ENCODE results near the gene CDKN2B-AS1.

CDKN2B-AS1 gene

DNA sequence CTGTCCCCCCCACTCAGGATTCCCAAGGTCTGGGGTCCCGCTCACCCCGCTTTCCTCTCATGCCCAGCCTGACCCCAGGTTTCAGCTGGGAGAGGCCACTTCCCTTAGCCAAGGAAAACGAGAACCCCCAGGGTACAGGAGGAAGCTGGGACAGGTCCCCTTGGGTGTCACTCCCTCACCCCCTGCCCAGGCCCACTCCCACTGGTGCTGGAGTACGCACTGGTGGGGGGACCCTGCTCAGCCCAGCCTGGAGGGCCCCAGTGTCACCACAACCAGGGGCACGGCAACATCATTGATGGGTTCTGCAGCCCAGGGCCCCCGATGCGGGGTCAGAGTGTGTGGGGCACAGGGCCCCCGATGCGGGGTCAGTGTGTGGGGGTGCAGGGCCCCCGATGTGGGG lies 159.5 kb downstream of the CDKN2B-AS1 start:
- DNase-seq (ENCODE audit: low read depth in 2 of 2) = no peak

DNA sequence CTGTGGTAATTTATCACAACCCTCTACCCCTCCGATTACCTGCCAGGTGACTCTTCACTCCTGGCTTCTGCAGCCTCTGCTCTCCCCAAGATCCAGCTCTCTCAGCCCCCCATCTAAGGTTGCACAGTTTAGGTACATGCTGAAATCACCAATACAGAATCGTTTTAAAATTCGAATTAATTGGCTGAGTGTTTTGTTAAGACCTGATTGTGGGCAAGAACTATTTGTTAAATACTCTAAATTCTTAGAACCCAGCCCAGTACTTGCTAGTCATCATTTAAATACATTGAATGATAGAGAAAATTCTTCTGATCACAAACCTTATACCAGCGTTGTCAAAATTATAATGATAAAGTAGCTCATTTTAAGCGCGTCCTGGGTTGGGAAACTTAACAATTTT lies 162.0 kb downstream of the CDKN2B-AS1 start:
- DNase-seq (ENCODE audit: low read depth in 2 of 2) = no peak

DNA sequence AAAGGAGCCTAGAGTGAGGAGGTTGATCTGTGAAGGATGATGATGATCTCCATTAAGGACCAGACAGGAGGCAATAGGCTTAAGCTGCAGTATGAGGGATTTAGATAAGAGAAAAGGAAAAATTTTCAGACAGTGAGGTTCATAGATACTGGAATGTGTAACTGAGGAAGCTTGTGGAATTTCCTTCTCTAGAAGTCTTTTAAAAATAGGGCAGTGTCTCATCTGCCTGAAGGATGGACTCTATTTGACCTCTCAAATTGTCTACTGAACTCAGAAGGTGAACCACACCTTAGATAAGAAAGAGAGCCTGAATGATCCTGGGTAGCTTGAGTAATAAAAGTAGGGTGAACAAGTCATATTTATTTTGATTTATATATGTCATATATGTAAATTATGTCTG lies 162.7 kb downstream of the CDKN2B-AS1 start:
- DNase-seq (ENCODE audit: low read depth in 2 of 2) = no peak

DNA sequence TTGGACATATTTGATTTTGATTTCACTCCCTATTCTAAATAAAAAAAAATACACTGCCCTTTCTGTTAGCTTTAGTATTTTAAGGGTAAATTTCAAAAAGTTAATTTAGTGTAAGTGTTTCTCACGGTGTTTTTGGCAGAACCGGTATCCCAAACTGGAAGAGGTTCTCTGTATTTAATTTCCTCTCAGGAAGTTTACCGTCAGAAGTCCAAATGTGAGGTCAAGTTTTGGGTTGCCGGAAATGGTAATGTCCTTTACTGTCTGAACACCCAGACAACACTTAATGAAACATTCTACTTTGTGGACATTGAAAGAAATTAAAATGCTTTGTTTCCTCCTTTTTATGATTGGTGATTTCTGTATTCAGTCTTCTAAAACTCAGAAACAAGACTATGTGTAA lies 163.2 kb downstream of the CDKN2B-AS1 start:
- no peak for DNase-seq (ENCODE audit: low read depth in 2 of 2)

DNA sequence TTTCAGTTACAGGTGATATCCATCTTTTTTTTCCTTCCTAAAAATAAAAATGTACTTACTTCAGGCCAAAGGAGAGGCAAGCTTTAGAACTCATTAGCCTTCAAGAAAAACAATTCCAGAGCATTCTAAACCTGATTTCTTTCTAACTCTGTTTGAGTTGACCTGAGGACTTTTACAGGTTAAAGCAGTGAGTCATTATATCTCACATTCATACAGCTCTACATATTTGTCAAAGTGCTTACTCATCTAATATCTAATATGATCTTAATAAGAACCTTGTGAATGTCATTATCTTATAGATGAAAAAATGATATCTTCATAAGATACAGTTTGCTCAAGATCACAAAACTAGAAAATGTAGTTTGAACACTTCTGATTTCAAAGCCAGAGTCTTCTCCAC lies 163.7 kb downstream of the CDKN2B-AS1 start:
- DNase-seq (ENCODE audit: low read depth in 2 of 2) = no peak

DNA sequence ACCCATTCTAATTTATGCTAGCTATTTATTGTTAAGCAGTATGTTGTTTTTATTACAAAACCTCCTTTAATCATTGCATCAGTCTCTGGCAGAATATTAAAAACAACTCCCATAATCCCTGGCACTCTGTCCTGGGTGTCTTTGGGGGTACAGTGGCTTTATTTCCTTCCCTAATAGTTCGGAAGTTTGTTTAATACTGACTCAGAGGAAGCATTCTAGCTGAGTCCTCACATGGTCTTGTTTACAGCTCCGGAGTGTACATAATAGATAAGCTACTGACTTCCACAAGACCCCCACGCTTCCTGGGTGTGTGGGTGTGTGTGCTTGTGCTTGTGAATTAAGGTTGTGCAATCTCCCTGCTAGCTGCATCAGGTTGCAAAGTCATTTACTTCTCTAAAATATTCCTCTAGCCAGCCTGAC lies 164.3 kb downstream of the CDKN2B-AS1 start:
- DNase-seq (ENCODE audit: low read depth in 2 of 2) = no peak

DNA sequence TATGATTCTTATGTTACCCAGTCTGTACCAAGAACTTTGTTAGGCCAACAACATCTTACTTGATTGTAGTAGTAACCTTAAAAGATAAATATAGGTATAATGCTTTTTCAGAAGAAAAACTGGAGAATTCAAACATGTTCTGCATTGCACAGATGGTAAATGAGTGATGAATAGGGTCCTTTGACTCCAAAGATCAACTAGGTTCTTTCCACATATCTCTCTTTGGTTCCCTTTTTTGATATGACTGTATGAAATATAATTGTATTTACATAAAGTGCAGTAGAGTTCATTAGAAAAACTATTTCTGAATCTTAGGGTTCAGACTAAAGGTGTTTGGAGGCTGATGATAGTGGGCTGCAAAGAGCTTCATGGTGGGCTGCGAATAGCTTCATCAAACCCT lies 165.0 kb downstream of the CDKN2B-AS1 start:
- DNase-seq (ENCODE audit: low read depth in 2 of 2) = no peak

DNA sequence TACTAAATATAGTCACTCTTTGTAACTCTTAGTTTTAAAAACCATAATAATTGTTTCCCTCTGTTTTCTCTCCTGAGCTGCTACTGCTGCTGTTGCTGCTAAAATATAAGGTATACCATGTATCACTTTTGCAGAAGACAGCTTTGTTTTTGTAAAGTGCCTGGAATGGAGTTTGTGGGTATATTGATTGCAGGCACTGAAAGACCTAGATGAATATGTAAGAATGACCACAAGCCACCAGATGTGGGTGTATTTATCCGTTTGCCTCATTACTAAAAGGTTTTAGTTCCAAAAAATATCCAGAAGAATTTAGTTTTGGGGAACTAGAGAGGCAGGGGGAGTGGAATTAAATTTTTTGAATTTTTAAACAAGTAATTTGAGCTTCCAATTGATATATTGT lies 165.6 kb downstream of the CDKN2B-AS1 start:
- no peak for DNase-seq (ENCODE audit: low read depth in 2 of 2)

DNA sequence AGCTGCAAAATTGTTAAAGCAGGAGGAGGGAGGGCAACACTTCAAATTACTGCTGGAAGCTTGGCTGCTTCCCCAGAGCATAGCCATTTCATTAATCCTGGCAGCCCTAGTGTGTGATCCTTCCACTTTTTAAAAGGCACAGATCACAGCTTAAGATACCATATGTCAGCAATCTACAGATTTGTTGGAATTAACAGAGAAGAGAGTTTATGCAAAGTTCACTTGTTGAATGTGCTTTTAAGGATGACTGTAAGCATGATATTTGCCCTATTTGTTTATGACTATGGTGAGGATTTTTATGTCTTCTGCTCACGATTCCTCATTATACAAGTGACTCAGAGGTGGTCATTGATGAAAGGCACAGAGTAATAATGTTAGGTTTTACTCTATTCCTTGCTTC lies 170.6 kb downstream of the CDKN2B-AS1 start:
- DNase-seq (ENCODE audit: low read depth in 2 of 2) = no peak

DNA sequence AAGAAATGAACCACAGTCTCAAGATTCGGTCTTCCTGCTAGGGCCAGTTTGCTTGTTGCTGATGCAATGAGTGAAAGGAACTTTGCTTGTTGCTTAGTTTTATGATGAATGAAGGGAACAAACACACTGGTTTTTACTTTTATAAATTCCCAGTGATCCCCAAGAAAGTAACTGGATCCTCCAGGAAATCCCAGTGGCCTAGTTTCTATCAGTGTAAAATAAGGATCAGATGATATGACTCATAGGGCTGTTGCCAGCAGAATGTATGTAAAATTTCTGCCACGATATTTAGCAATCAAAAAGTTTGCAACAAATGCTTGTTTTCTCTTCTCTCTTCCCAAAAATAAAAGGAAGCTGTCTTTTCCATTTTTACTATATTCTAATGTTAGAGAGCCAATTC lies 174.7 kb downstream of the CDKN2B-AS1 start:
- no peak for DNase-seq (ENCODE audit: low read depth in 2 of 2)

DNA sequence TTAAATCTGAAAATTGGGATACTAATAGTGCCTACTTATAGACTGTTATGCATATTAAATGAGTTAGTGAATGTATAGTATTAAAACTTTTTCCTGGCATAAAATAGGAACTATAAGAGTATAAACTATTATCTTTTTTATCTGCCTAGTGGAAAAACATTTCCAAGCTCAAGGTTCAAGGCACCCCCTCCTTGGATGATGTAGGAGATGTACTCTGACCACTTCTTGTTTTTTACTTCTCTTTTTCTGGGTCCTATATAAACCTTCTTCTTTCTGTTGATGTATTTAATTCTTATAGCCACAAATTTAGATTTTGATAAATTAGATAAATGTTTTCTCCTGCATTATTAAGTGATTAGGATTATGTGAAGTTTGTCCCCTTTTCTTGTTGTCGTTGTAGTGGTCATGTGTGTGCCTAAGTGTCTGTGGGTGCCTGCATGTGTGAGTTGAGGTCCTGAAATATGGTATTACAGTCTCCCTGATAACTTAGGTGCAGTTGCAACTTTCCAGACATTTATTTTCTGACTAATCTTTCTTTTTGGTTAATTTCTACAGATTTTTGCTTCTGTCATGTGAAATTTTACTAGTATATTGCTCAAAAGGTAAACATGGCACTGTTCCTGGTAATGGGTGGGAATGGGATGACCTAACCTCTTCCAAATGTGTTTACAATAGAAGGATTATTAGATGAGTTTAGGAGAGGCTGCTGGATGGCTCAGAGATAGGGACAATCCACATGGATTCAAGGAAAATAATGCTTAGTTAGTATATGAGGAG lies 175.3 kb downstream of the CDKN2B-AS1 start:
- no peak for DNase-seq (ENCODE audit: low read depth in 2 of 2)

Measured in stimulated activated CD4-positive, alpha-beta T cell treated with anti-CD3 and anti-CD28 coated beads, Interleukin-12 subunit alpha, Interleukin-12 subunit beta, amount 100 ng/mL, for 24 hours (primary cell).